Myocyte (in vitro differentiated cells): Measurements from ENCODE around the gene ANKS1B. TPM values are rescaled to one million over a fixed set of nuclear protein-coding genes. Genes with fewer than 3 reads are reported as not detected.

Experiments
- DNase-seq: peaks from one replicate; pipeline ENCODE4 v3.0.0-alpha.2; 2012; ENCODE audit warnings: low read depth
- total RNA-seq: library from RNA; depleted of rRNA; stranded (reverse); fragments of >200 nt; gene quantifications from 2 replicates; pipeline ENCODE4 v1.2.3, GENCODE V29; 2014

Gene ANKS1B
- total RNA-seq, 1 donor from 2014 or later = 1.5 TPM

DNA sequence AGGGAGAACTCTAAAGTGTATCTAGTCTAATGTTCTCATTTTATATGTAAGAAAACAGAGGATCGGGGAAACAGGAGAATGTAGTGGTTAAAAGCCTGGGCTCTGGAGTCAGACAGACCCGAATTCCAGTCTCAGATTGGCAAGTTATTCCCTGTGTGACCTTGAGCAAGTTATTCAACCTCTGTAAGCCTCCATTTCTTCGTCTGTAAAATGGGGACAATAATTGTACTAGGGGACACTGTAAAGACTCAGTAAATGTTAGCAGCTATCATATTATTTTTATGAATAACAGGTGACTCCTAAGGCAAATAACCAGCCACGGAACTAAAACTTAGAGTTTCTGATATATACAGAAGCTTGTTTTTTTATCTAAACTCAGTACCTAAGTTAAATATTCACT lies 1187.5 kb downstream of the ANKS1B start:
- DNase-seq = no peak

GRCh38 chr12:98796745-98797144 lies 1188.0 kb downstream of the ANKS1B start:
- no peak for DNase-seq

GRCh38 chr12:98793121-98793520 lies 1191.6 kb downstream of the ANKS1B start:
- DNase-seq = no peak

DNA sequence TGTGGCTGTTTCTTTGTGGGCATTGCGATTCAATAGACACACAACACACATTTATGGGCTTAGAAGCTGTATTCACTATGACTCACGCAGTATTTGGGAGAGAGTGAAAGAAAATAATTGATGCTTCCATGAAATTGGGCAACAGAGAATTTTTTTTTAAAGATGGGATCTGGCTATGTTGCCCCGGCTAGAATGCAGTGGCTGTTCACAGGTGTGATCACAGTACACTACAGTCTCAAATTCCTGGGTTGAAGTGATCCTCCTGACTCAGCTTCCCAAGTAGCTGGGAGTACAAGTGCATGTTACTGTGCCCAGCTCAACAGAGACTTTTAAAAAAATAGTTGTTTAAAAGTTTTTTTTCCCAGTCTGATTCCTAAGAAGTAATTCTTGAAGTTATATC lies 1193.3 kb downstream of the ANKS1B start:
- no peak for DNase-seq

DNA sequence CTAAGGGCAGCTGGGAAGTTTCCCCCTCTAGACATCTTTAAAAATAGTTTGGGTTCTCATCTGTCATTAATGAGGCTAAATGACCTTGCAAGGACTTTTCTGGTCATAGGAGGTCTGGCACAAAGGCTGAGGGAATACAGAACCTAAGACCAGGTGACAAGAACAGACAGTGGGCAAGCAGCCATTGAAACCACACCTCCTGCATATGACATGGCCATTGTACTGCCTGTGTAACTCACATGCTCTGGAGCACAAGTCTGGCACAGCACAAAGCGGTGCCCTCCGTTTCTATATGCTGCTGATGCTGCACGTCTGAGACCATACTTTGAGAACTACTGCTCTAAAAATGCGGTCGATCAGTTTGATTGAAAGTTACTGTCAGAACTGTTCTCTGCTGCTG lies 1196.3 kb downstream of the ANKS1B start:
- peak; percentile 25 for DNase-seq

- no peak for DNase-seq
Measured at GRCh38 chr12:98786653-98787052, 1198.1 kb downstream of the ANKS1B start.

GRCh38 chr12:98783420-98783819 lies 1201.3 kb downstream of the ANKS1B start:
- no peak for DNase-seq

- DNase-seq = no peak
Measured at GRCh38 chr12:98780261-98780660, 1204.5 kb downstream of the ANKS1B start.

GRCh38 chr12:98772818-98773217 lies 1211.9 kb downstream of the ANKS1B start:
- no peak for DNase-seq

DNA sequence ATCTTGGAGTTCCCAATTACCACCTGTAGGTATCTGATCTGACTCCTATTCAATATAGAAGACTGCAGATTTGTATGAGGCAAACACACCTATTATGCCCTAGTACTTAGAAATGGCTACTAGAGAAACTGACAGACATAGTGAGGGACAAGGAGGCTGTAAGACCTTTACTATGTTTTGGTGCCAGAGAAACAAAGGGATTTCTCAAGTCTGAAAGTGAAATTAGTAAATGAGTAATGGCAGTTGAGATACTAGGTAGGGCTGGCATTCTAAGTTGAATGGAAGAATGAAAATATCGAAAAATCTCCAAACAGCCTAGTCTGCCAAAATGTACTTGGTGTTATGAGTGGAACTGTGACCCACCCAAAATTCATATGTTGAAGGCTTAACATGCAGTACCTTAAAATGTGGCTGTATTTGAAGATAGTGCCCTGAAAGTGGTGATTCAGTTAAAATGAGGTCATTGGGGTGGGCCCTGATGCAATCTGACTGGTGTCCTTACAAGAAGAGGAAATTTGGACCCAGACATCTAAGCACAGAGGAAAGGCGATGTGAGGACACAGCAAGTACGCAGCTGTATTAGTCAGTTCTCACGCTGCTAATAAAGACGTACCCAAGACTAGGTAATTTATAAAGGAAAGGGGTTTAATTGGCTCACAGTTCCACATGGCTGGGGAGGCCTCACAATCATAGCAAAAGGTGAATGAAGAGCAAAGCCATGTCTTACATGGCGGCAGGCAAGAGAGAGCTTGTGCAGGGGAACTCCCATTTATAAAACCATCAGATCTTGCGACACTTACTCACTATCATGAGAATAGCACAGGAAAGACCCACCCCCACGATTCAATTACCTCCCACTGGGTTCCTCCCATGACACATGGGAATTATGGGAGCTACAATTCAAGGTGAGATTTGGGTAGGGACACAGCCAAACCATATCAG lies 1212.7 kb downstream of the ANKS1B start:
- DNase-seq = no peak

DNA sequence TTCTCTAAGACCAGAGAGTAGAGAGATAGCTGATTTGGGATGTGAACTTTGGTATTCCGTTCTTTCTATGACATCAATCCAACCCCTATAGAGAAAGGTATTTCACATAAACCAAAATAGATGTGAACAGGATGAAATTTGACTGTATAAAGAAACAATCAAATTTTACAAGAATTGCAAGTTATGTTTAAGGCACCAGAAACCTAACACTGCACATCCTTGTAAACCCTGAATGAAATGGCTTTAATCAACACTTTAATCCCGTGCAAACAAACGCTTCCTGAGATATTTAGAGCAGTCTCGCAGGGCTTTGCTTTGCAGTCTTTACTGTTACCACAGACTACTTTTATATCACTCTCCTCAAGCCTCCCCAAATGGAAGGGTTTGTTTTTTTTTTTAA lies 1214.5 kb downstream of the ANKS1B start:
- no peak for DNase-seq

- DNase-seq = no peak
Measured at GRCh38 chr12:98769068-98769467, 1215.7 kb downstream of the ANKS1B start.

DNA sequence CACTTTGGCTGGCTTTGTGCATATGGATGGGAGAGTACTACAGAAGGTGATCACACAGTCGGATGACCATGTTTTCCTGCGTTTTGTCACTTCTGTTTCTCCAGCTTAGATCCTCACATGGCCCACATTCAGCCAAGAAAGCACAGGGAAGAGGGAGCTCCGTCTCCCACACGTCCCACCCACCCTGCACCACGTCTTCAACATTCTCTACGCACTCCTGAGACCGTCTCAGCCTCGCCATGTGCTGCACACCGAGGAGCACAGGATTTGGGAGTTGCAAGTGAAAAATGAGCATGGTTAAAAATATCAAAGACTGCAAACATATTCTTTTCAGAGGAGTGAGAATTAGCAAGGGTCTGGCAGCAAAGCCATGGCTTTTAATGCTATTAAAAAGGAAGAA lies 1217.5 kb downstream of the ANKS1B start:
- DNase-seq = no peak

GRCh38 chr12:98763656-98764055 lies 1221.1 kb downstream of the ANKS1B start:
- peak; percentile 32 for DNase-seq

- no peak for DNase-seq
Measured at GRCh38 chr12:98758331-98758730, 1226.4 kb downstream of the ANKS1B start.

DNA sequence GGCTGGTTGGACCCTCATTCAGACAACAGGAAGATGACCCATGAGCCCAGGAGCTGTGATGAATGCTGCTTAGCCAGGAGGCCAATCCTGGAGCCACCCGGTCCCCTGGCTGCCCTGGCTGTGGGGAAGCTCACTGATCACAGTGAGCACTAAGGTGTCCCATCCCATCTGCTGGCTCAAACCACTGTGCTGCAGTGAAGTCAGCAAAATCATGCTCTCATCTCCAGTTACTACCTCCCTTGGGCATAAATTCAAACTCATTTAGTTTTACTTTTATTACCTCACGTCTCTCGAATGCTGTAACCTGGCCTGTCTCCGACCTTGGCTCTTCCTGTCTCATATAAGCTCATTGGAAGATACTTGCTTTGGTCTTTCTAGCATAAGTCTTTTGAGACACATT lies 1227.3 kb downstream of the ANKS1B start:
- no peak for DNase-seq

GRCh38 chr12:98755855-98756254 lies 1228.9 kb downstream of the ANKS1B start:
- peak; percentile 28 for DNase-seq

- peak; percentile 48 for DNase-seq
Measured at GRCh38 chr12:98754095-98754494, 1230.6 kb downstream of the ANKS1B start.

GRCh38 chr12:98752726-98753125 lies 1232.0 kb downstream of the ANKS1B start:
- peak; percentile 57 for DNase-seq

- DNase-seq = no peak
Measured at GRCh38 chr12:98751580-98752115, 1233.1 kb downstream of the ANKS1B start.

- DNase-seq = no peak
Measured at GRCh38 chr12:98750511-98750910, 1234.2 kb downstream of the ANKS1B start.

GRCh38 chr12:98748463-98748862 lies 1236.3 kb downstream of the ANKS1B start:
- no peak for DNase-seq
